Fibroblast of skin of right biceps (primary cell): Measurements from ENCODE around the gene MARS1.
"Not testable (repeated sequence)": the region's sequence is repeated elsewhere in the genome, so short reads cannot be mapped to it uniquely, and the experiment has no call there.

Experiments used
- DNase-seq: peaks from one replicate; pipeline ENCODE4 v3.0.0-alpha.2; 2013

The MARS1 gene

DNA sequence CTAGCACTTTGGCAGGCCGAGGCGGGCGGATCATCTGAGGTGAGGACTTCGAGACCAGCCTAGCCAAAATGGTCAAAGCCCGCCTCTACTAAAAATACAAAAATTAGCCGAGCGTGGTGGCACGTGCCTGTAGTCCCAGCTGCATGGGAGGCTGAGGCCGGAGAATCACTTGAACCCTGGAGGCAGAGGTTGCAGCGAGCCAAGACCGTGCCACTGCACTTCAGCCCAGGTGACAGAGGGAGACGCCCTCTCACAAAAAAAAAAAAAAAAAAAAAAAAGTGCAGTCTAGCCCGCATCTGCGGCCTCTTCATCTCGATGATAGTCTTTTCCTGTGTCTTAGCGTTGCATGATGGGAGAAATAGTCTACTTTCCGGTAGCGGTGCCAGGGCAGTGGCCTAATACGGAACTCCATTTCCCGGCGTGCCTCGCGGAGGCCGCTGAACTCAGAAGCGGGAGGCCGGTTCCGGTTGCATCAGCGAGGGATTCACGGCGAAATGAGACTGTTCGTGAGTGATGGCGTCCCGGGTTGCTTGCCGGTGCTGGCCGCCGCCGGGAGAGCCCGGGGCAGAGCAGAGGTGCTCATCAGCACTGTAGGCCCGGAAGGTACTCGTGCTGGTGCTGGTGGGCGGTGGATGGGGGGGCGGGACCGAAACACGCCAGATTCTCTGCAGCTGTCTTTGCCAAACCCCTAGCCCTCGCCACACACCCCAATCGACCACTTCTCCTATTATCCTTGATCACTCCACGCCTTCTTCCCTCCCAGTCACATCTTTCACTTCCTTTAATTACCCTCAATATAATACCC, at the start of gene MARS1:
TSS of gene MARS1 (plus strand) at position 472 of the 805 bp plus-strand sequence. CDS start at position 495, 23 bp downstream.
- peak; percentile 98 for DNase-seq

DNA sequence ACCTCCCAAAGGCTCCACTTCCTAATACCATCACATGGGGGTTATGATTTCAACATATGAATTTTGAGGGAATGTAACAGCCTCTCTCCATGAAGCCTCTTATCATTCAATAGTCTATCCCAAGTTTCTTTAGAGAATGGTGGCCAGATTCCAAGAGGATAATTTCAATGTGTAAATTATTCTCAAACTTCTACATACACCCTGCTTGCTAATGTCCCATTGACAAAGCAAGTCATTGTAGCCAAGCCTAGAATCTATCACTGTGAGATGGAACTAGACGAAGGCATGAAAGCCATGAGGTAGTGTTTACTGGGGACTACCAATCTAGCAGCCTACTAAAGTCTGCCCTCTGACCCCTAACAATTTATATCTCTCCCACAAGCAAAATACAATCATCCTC, 49.5 kb upstream of the MARS1 start:
- DNase-seq, result no peak

DNA sequence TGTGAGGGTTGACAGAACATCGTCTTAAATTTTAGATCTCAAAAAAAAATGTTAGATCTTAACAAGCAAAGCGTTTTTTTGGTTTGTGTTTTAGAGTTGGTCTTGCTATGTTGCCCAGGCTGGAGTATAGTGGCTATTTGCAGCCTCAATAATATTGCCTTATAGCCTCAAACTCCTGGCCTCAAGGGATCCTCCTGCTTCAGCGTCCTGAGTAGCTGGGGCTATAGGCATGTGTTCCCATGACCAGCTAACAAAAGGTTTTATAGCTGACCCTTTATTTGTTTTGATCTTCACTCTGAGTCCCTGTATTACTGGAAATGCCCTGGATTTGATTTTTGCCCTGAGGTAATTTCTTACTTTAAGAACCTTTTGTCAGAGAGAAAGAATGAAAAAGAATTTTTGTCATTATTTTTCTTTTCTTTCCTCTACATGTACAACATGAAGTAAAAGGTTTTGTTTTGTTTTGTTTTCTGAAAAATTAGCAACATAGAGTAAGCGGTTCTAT, 48.1 kb upstream of the MARS1 start:
- DNase-seq, result no peak

DNA sequence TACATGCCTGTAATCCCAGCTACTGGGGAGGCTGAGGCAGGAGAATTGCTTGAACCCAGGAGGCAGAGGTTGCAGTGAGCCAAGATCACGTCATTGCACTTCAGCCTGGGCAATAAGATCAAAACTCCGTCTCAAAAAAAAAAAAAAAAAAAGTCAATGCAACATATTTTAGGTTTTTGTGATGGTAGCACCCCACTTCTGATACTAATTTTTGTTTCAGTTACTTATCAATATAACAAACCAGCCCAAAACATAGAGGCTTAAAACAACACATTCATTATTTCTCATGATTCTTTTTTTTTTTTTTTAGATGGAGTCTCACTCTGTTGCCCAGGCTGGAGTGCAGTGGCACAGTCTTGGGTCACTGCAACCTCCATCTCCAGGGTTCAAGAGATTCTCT, 46.5 kb upstream of the MARS1 start:
- DNase-seq, result not testable (repeated sequence)

DNA sequence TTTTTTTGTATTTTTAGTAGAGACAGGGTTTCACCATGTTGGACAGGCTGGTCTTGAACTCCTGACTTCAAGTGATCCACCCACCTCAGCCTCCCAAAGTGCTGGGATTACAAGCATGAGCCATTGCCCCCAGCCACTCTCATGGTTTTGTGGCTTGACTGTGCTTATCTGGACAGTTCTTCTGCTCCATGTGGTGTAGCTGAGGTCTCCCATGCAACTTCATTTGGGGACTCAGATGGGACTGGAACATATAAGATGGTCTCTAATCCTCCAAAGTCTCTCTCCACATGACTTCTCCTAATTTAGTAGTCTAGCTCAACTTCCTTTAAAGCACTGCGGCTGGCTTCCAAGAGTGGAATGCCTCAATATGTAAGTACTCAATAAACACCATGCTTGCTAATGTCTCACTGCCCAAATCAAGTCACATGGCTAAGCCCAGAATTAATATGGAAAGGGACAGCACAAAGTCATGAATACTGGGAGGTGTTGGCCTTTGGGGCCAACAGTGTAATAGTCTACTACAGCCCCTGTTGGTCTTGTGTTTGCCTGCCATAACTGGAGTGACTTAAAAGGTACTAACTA, 45.9 kb upstream of the MARS1 start:
- peak; percentile 18 for DNase-seq

DNA sequence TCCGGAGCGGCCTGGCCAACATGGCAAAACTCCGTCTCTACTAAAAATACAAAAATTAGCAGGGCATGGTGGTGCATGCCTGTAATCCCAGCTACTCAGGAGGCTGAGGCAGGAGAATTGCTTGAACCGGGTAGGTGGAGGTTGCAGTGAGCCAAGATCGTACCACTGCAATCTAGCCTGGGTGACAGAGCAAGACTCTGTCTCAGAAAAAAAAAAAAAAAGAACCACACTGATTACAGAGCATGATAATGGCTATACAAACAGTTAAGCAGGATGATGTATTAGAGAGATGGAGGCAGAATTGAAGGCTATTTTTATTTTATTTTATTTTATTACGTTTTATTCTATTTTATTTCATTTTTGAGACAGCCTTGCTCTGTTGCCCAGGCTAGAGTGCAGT, 43.5 kb upstream of the MARS1 start:
- not testable (repeated sequence) for DNase-seq

DNA sequence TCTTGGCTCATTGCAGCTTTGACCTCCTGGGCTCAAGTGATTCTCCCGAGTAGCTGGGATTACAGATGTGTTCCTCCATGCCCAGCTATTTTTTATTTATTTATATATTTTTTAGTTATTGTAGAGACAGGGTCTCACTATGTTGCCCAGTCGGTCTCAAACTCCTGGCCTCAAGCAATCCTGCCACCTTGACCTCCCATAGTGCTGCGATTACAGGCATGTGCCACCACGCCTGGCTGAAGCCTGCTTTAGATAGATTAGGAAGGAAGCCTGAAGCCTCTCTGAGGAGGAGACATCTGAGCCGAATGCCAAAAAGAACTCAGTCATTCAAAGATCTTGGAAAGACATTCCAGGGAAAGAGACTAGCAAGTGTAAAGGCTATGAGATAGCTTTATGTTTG, 43.1 kb upstream of the MARS1 start:
- no peak for DNase-seq

DNA sequence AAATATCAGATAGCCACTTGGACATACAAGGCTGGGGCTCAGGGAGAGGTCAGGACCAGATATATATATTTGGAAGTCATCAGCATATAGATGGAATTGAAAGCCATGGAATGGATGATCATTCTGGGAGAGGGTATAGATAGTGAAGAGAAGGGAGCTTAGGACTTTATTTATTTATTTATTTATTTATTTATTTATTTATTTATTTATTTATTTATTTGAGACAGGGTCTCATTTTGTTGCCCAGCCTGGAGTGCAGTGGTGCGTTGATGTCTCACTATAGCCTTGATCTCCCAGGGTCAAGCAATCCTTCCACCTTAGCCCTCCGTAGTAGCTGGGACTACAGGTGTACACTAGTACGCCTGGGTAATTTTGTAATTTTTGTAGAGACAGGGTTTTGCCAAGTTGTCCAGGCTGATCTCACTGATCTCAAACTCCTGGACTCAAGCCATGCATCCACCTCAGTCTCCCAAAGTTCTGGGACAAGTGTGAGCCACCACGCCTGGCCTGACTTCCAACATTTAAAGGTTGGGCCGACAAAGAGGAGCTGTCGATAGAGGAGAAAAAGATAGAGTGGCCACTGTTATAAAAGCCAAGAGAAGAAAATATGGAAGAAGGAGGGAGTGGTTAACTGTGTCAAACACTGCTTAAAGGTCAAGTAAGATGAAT, 41.4 kb upstream of the MARS1 start:
- DNase-seq, result no peak

DNA sequence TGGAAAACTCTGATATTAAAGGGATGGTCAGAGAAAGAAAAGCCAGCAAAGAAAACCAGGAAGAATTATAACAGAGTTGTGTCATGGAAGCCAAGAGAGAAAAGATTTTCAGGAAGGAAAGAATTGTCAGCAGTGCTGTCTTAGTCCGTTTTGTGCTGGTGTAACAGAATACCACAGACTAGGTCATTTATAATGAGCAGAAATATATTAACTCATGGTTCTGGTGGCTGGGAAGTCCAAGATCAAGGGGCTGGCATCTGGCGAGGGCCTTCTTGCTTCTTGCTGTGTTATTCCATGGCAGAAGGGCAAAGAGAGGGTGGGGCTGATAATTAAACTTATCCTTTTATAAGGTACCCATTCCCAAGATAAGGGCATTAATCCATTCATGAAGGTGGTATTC, 39.2 kb upstream of the MARS1 start:
- DNase-seq, result no peak

DNA sequence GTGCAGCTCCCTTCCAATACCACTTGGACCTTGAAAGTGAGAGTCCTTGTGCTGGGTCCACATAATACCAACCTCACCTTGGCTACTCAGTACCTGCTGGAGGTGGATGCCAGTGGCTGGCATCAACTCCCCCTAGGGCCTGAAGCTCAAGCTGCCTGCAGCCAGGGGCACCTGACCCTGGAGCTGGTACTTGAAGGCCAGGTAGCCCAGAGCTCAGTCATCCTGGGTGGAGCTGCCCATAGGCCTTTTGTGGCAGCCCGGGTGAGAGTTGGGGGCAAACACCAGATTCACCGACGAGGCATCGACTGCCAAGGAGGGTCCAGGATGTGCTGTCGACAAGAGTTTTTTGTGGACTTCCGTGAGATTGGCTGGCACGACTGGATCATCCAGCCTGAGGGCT, 38.5 kb upstream of the MARS1 start:
- DNase-seq, result no peak

DNA sequence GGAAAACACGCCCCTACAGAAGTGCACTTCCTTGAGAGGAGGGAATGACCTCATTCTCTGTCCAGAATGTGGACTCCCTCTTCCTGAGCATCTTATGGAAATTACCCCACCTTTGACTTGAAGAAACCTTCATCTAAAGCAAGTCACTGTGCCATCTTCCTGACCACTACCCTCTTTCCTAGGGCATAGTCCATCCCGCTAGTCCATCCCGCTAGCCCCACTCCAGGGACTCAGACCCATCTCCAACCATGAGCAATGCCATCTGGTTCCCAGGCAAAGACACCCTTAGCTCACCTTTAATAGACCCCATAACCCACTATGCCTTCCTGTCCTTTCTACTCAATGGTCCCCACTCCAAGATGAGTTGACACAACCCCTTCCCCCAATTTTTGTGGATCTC, 37.8 kb upstream of the MARS1 start:
- DNase-seq, result no peak

DNA sequence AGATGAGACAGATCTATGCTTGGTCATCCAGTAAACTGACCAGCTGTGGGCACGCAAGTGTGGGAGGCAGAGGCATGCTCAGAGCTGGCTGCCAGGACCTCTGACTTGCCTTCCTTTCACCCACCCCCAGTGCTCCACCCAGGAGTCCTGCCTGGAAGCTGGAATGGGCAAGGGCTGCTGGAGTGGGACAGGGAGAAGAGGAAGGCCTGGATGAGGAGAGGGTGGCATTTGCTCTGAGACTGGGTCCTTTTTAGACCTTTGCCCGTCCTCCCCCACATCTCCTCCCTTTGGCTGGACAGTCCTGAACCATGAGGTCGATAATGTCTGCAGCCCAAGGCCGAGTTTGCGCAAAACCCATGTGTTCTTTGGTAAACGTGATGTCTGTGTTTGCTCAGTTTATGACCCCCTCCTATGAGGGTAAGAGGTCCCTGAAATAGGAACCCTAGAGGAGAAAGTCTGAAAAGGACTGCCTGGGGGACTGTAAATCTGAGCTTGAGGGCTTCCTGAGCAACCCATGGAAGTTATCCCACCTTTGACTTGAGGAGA, 36.6 kb upstream of the MARS1 start:
- DNase-seq, result no peak

DNA sequence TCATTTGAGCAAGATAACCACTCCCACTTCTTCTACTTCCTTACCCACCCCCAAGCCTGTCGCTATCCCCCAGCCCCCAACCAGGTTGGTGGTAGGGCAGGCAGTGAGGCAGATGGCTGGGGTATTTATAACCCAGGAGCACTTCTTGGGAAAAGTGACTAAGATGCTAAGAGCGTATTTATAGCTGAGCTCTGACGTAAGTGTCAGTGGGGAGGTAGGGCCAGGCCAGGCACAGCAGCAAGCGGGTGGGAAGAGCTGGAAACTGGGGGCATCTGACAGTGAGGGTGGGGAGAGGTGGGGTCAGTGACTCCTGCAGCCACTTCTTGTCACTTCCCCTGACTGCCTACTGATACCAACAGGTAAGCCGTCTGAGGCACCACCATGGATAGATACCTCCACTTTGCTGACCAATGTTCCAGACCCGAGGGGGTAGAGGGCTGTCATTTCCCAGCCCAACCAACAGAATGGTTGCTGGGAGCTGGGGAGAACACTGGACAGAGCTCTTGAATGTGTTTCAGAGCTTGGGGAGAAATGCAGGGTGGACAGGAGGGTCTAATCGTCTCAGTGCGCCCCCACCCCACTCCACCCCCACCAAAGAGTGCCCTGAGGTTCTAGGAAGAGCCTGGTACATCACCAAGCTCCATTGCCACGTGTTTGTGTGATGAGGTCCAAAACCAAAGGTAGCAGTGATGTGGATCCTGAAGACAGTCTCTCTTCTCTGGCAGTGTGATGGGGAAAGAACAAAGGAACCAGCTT, 35.5 kb upstream of the MARS1 start:
- DNase-seq, result peak; percentile 97

DNA sequence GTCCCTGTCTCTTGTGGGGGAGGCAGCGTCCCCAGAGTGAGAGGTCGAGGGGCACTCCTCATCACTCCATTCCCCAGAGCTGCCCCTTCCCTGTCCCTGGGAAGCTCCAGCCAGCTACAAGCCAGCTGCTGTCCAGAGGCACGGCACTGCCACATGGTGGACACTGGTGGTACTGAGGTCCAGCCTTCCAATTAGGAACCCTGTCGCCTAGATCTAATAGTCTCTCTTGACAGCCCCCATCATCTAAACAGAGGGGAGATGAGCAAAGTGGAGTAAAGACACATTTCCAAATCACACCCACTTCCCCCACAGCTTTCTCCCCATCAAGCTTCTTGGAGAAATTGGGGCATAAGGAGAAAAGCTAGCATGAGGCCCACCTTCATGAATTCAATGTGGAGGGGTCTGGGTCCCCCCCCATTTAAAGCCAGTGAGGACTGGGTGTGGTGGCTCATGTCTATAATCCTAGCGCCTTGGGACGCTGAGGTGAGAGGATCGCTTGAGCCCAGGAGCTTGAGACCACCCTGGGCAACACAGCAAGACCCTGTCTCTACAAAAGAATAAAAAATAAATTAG, 34.8 kb upstream of the MARS1 start:
- peak; percentile 83 for DNase-seq

DNA sequence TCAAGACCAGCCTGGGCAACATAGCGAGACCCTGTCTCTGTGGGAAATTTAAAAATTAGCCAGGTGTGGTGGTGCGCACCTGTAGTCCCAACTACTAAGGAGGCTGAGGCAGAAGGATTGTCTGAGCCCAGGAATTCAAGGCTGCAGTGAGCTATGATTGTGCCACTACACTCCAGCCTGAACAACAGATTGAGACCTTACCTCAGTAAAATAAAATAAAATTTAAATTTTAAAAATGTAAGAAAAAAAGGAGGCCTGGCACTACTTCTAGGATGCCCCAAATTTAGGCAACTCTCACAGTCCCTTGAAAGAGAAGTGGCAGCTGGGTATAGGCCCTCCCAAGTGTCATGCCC, 33.7 kb upstream of the MARS1 start:
- no peak for DNase-seq

DNA sequence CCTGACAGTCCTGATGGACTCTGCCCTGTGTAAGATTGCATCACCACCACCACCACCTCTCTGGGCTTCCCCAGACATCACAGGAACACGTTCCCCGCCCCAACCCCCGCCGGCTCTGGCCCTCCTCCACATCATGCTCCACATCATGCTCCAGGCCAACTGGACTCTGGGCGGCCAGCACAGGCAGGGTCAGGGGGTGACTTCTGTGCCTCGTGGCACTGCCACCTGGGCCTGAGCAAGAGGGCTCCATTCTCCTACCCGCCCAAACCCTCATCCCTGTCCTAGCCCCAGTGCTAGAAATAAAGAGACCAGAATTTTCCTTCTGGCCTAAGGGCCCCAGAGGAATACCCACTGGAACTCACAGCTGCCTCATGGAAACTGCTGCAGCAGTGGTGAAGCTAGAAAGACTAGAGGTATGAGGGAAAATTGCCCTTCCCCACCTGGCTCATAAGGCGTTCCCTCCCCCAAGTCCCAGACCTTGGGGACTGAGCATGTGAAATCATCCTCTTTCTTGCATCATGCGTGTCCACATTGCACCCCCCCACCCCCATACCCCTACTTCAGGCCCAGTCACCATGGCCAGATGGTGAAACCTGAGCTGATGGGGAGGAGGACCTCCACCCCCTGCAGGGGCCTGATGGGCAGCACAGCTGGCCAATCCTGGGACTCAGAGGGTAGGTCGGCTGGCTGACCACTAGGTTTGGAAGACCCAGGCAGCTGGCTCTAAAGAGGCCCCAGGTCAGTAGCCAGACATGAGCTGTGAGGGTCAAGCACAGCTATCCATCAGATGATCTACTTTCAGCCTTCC, 33.1 kb upstream of the MARS1 start, which contains the start of gene INHBE:
TSS of gene INHBE (plus strand) at position 742 of the 808 bp plus-strand sequence. CDS start 230 bp downstream, outside the sequence.
- peak; percentile 96 for DNase-seq

DNA sequence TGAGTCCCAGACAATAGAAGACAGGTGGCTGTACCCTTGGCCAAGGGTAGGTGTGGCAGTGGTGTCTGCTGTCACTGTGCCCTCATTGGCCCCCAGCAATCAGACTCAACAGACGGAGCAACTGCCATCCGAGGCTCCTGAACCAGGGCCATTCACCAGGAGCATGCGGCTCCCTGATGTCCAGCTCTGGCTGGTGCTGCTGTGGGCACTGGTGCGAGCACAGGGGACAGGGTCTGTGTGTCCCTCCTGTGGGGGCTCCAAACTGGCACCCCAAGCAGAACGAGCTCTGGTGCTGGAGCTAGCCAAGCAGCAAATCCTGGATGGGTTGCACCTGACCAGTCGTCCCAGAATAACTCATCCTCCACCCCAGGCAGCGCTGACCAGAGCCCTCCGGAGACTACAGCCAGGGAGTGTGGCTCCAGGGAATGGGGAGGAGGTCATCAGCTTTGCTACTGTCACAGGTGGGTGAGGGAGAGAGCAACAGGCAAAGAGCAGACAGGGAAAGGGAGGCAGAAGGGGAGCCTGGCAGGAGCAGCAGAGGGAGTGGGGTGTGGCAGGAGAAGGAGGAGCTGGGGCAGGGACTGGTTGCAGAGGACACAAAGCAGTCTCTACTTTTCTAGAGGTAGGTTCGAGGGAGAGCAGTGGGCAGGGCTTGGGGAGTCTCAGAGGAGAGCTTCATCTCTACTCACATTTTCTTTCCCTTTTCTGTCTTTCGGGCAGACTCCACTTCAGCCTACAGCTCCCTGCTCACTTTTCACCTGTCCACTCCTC, 32.3 kb upstream of the MARS1 start:
- DNase-seq, result no peak

DNA sequence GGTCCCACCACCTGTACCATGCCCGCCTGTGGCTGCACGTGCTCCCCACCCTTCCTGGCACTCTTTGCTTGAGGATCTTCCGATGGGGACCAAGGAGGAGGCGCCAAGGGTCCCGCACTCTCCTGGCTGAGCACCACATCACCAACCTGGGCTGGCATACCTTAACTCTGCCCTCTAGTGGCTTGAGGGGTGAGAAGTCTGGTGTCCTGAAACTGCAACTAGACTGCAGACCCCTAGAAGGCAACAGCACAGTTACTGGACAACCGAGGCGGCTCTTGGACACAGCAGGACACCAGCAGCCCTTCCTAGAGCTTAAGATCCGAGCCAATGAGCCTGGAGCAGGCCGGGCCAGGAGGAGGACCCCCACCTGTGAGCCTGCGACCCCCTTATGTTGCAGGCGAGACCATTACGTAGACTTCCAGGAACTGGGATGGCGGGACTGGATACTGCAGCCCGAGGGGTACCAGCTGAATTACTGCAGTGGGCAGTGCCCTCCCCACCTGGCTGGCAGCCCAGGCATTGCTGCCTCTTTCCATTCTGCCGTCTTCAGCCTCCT, 31.6 kb upstream of the MARS1 start:
- peak; percentile 65 for DNase-seq

DNA sequence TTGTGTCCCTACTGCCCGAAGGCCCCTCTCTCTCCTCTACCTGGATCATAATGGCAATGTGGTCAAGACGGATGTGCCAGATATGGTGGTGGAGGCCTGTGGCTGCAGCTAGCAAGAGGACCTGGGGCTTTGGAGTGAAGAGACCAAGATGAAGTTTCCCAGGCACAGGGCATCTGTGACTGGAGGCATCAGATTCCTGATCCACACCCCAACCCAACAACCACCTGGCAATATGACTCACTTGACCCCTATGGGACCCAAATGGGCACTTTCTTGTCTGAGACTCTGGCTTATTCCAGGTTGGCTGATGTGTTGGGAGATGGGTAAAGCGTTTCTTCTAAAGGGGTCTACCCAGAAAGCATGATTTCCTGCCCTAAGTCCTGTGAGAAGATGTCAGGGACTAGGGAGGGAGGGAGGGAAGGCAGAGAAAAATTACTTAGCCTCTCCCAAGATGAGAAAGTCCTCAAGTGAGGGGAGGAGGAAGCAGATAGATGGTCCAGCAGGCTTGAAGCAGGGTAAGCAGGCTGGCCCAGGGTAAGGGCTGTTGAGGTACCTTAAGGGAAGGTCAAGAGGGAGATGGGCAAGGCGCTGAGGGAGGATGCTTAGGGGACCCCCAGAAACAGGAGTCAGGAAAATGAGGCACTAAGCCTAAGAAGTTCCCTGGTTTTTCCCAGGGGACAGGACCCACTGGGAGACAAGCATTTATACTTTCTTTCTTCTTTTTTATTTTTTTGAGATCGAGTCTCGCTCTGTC, 31.0 kb upstream of the MARS1 start:
- DNase-seq, result no peak

DNA sequence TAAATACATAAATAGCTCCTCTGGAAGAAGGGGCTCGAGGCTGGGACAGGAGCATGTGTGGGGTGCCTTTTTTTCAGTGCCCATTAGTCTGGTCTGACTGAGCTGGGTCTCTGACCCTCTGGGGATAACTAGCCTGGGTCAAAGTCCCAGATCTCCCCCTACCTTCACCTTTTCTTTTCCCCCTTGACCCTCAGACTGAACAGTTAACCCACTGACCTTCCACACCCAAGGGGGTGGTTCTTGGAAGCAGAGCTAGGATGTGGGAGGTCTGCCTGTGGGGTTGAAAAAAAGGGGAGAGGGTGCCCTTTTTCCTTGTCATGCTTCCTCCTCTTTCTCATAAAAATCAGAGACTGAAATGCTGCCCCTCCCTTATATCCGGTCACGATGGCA, 29.2 kb upstream of the MARS1 start:
- no peak for DNase-seq
